Endothelial cell (in vitro differentiated cells): Measurements from ENCODE around the gene OR6J1. TPM values are rescaled to one million over a fixed set of nuclear protein-coding genes. Genes with fewer than 3 reads are reported as not detected.

Experiments
- DNase-seq: peaks from one replicate; pipeline ENCODE4 v3.0.0; 2021; ENCODE audit warnings: low spot score
- H3K27ac Mint-ChIP-seq: one replicate; pipeline ENCODE4 v1.8.0; 2021; ENCODE audit warnings: mixed read lengths, inconsistent platforms; ENCODE audit not compliant: unreplicated experiment
- H3K27me3 Mint-ChIP-seq: one replicate; pipeline ENCODE4 v1.8.0; 2021; ENCODE audit warnings: mild to moderate bottlenecking, moderate library complexity, mixed read lengths, inconsistent platforms; ENCODE audit not compliant: unreplicated experiment
- H3K36me3 Mint-ChIP-seq: one replicate; pipeline ENCODE4 v1.8.0; 2021; ENCODE audit warnings: mild to moderate bottlenecking, low read depth, mixed read lengths, inconsistent platforms; ENCODE audit not compliant: unreplicated experiment
- H3K4me1 Mint-ChIP-seq: one replicate; pipeline ENCODE4 v1.8.0; 2021; ENCODE audit warnings: mild to moderate bottlenecking, mixed read lengths, inconsistent platforms; ENCODE audit not compliant: unreplicated experiment
- H3K4me3 Mint-ChIP-seq: one replicate; pipeline ENCODE4 v1.8.0; 2021; ENCODE audit warnings: mild to moderate bottlenecking, mixed read lengths, inconsistent platforms; ENCODE audit not compliant: unreplicated experiment
- H3K9me3 Mint-ChIP-seq: one replicate; pipeline ENCODE4 v1.8.0; 2021; ENCODE audit warnings: mixed read lengths, inconsistent platforms; ENCODE audit not compliant: unreplicated experiment
- CTCF ChIP-seq: fragments of 200-600 bp; sonication (generic); IDR thresholded peaks from one replicate; pipeline ENCODE4 v1.5.0; 2021; ENCODE audit warnings: antibody characterized with exemption; ENCODE audit not compliant: unreplicated experiment
- total RNA-seq: library from RNA; stranded (reverse); fragmentation: NEBNext Ultra II Directional; extraction: Animal tissue kit (Norgen Biotek cat#: 25700); gene quantifications from one replicate; pipeline ENCODE4 v1.2.1, GENCODE V29; 2021; ENCODE audit not compliant: unreplicated experiment

Gene OR6J1
- total RNA-seq, 1 donor from 2014 or later: not detected

- no peak overlapping the region for H3K4me3 Mint-ChIP-seq
- H3K27ac Mint-ChIP-seq: no peak overlapping the region
- H3K27me3 Mint-ChIP-seq: no peaks in the 10 kb centered on the region
- H3K9me3 Mint-ChIP-seq: no peaks in the 10 kb centered on the region
- no peak for TF ChIP-seq CTCF
- DNase-seq: no peak
- no peaks in the 10 kb centered on the region for H3K36me3 Mint-ChIP-seq
- peaks cover 4% of the 10 kb centered on the region for H3K4me1 Mint-ChIP-seq
Measured at GRCh38 chr14:22658946-22659345, 14.8 kb upstream of the OR6J1 start.

DNA sequence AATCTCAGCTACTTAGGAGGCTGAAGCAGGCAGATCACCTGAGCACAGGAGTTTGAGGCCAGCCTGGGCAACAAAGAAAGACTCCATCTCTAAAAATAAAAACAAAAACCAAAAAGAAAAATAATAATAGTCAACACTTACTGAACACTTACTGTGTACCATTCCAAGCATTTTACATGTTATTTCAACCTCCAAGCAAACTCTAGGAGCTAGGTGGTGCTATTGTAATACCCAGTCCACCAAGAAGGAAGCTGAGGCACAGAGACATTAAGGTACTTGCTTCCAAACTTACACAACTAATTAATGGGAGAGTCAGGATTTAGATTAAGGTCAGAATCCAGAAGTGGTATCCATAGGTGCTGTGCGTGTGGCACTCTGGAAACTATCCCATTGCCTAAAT lies 13.7 kb upstream of the OR6J1 start:
- no peak overlapping the region for H3K4me3 Mint-ChIP-seq
- no peaks in the 10 kb centered on the region for H3K27me3 Mint-ChIP-seq
- no peak for DNase-seq
- TF ChIP-seq CTCF: no peak
- H3K9me3 Mint-ChIP-seq: no peaks in the 10 kb centered on the region
- peaks cover 4% of the 10 kb centered on the region for H3K4me1 Mint-ChIP-seq
- no peaks in the 10 kb centered on the region for H3K36me3 Mint-ChIP-seq
- no peak overlapping the region for H3K27ac Mint-ChIP-seq

DNA sequence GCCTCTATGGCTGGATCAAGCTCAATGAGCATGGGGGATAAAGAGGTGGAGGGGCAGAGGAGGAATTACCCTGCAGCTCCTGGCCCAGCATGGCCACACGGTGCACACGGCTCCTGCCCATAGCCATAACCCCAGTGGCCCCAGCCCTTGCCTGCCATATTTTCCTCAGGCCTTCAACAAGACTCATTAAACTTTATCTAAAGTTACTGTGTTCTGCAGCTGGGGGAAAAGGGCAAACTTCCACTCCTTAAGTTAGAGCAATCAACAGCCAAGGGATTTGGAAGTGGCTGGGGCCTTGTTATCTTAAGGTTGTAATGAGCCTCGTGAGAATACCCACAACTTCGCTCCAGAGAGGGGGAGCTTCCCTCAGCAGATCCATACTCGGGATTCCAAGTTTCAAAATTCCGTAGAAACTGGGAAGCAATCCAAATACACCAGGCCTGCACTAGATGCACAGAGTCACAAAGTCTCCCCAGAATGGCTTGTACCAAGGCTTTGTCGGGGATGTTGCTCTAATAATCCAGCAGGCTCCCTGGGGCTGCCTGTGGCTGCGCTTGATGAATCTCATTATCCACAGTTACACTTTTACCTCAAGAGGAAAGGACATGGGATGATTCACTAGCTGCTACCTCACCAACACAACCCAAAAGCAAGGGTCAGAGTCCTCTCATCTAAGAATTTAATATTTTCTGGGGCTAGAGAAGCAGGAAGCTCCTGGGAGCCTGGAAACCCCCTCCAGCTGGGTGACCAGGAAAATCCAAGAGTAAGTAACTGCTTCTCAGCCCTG lies 13.0 kb upstream of the OR6J1 start:
- no peak overlapping the region for H3K4me3 Mint-ChIP-seq
- H3K27ac Mint-ChIP-seq: no peak overlapping the region
- TF ChIP-seq CTCF: no peak
- peaks cover 4% of the 10 kb centered on the region for H3K4me1 Mint-ChIP-seq
- no peaks in the 10 kb centered on the region for H3K36me3 Mint-ChIP-seq
- H3K27me3 Mint-ChIP-seq: no peaks in the 10 kb centered on the region
- no peak for DNase-seq
- no peaks in the 10 kb centered on the region for H3K9me3 Mint-ChIP-seq

- Mint-ChIP-seq H3K36me3 (no peaks in the 10 kb centered on the region), H3K4me3 (no peak overlapping the region), H3K9me3 (no peaks in the 10 kb centered on the region), H3K4me1 (peaks cover 4% of the 10 kb centered on the region), H3K27me3 (no peaks in the 10 kb centered on the region), H3K27ac (no peak overlapping the region)
- DNase-seq: no peak
- TF ChIP-seq CTCF: no peak
Measured at GRCh38 chr14:22656226-22656625, 12.1 kb upstream of the OR6J1 start.

GRCh38 chr14:22653012-22653621 lies 9.0 kb upstream of the OR6J1 start:
- TF ChIP-seq CTCF: peak; percentile 86
- H3K9me3 Mint-ChIP-seq: no peaks in the 10 kb centered on the region
- no peak overlapping the region for H3K4me3 Mint-ChIP-seq
- no peaks in the 10 kb centered on the region for H3K27me3 Mint-ChIP-seq
- peaks cover 4% of the 10 kb centered on the region for H3K4me1 Mint-ChIP-seq
- H3K36me3 Mint-ChIP-seq: no peaks in the 10 kb centered on the region
- H3K27ac Mint-ChIP-seq: no peak overlapping the region
- DNase-seq: peak; percentile 79
